HG02759 (cell line): ENCODE data around the gene EXOC3L4.
"Not testable (repeated sequence)": the region's sequence is repeated elsewhere in the genome, so short reads cannot be mapped to it uniquely, and the experiment has no call there.

Source experiments
- ATAC-seq: cut with Tn5 transposase; IDR thresholded peaks from one replicate; pipeline ENCODE4 v1.9.1; 2021; ENCODE audit warnings: mild to moderate bottlenecking, moderate library complexity; ENCODE audit not compliant: unreplicated experiment

The EXOC3L4 gene

GRCh38 chr14:103103461-103104388 is 9.2 kb downstream of the EXOC3L4 start:
- ATAC-seq: no peak

- ATAC-seq: no peak
These were observed 9.8 kb downstream of the EXOC3L4 start for GRCh38 chr14:103104389-103104653.

- peak; percentile 50 for ATAC-seq
These were observed 10.3 kb downstream of the EXOC3L4 start for GRCh38 chr14:103104654-103105452.

- no peak for ATAC-seq
These were observed 11.1 kb downstream of the EXOC3L4 start for GRCh38 chr14:103105580-103106150.

- no peak for ATAC-seq
These were observed 12.9 kb downstream of the EXOC3L4 start for GRCh38 chr14:103107455-103107854.

- no peak for ATAC-seq
These were observed 13.6 kb downstream of the EXOC3L4 start for GRCh38 chr14:103107941-103108748.

GRCh38 chr14:103108749-103109207 is 14.3 kb downstream of the EXOC3L4 start:
- ATAC-seq: peak; percentile 47

- ATAC-seq: no peak
These were observed 15.3 kb downstream of the EXOC3L4 start for GRCh38 chr14:103109535-103110441.

GRCh38 chr14:103110681-103111231 is 16.2 kb downstream of the EXOC3L4 start:
- no peak for ATAC-seq

GRCh38 chr14:103111232-103111868 is 16.8 kb downstream of the EXOC3L4 start:
- no peak for ATAC-seq

GRCh38 chr14:103112400-103113243 is 18.1 kb downstream of the EXOC3L4 start:
- ATAC-seq: no peak

- ATAC-seq: no peak
These were observed 18.8 kb downstream of the EXOC3L4 start for GRCh38 chr14:103113303-103113702.

- ATAC-seq: no peak
These were observed 19.2 kb downstream of the EXOC3L4 start for GRCh38 chr14:103113774-103114173.

GRCh38 chr14:103115086-103115679 is 20.7 kb downstream of the EXOC3L4 start:
- ATAC-seq: not testable (repeated sequence)

- no peak for ATAC-seq
These were observed 21.5 kb downstream of the EXOC3L4 start for GRCh38 chr14:103115845-103116572.

- ATAC-seq: no peak
These were observed 22.1 kb downstream of the EXOC3L4 start for GRCh38 chr14:103116636-103117035.

- ATAC-seq: not testable (repeated sequence)
These were observed 23.0 kb downstream of the EXOC3L4 start for GRCh38 chr14:103117499-103117898.
